ENCODE measurements around the gene FERMT3. TPM values are rescaled to one million over a fixed set of nuclear protein-coding genes. Genes with fewer than 3 reads are reported as not detected.
A peak's percentile ranks its signal among the peaks of the same experiment; 100 is the strongest.

The FERMT3 gene
- total RNA-seq, 6 donors from 2014 or later, result 33.2 to 119 (median 89.3) TPM

DNA sequence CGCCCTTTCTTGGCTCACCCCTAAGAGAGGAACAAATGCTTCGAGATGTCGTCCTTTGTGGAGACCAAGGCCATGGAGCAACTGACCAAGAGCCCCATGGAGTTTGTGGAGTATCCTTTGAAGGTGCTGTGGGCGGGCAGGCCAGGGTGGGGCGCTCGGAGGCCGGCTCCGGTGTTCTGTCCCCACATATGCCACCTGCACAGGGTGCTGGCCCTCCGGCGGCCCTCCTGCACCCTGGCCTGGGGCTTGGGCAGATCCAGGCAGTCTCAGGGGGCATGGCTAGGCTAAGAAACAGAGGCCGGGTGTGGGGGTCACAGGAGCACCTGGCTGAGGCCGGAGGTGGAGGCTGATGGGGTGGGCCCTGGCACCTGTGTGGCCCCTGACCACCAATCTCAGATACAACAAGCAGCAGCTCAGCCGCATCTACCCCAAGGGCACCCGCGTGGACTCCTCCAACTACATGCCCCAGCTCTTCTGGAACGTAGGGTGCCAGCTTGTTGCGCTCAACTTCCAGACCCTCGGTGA lies 55.1 kb downstream of the FERMT3 start:
- ATAC-seq (ENCODE audit: low FRiP score in 2 of 2) (no peak), DNase-seq (peak in 1 of 2 donors; percentile 79)
- 95 to 96% methylated on average over 8 to 13 of the region's 18 CpGs for WGBS, 2 donors
- H3K27me3 ChIP-seq, result no peaks in the 10 kb centered on the region
- TF ChIP-seq POLR2A (IDR thresholded peaks at IDR 0.05), result no peak
- no peak for TF ChIP-seq EP300 (IDR thresholded peaks at IDR 0.05)
- TF ChIP-seq, protein P1, sequence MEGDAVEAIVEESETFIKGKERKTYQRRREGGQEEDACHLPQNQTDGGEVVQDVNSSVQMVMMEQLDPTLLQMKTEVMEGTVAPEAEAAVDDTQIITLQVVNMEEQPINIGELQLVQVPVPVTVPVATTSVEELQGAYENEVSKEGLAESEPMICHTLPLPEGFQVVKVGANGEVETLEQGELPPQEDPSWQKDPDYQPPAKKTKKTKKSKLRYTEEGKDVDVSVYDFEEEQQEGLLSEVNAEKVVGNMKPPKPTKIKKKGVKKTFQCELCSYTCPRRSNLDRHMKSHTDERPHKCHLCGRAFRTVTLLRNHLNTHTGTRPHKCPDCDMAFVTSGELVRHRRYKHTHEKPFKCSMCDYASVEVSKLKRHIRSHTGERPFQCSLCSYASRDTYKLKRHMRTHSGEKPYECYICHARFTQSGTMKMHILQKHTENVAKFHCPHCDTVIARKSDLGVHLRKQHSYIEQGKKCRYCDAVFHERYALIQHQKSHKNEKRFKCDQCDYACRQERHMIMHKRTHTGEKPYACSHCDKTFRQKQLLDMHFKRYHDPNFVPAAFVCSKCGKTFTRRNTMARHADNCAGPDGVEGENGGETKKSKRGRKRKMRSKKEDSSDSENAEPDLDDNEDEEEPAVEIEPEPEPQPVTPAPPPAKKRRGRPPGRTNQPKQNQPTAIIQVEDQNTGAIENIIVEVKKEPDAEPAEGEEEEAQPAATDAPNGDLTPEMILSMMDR (IDR thresholded peaks at IDR 0.05), result no peak
- TF ChIP-seq POLR2AphosphoS5 (IDR thresholded peaks at IDR 0.05), result no peak
- no peaks in the 10 kb centered on the region for H3K4me1 ChIP-seq
- no peak overlapping the region for H3K27ac ChIP-seq
- peaks cover 15 to 97% (median 84%) of the 10 kb centered on the region in 4 donors for H3K36me3 ChIP-seq
- no peaks in the 10 kb centered on the region for H3K9me3 ChIP-seq
- no peak overlapping the region for H3K4me3 ChIP-seq

DNA sequence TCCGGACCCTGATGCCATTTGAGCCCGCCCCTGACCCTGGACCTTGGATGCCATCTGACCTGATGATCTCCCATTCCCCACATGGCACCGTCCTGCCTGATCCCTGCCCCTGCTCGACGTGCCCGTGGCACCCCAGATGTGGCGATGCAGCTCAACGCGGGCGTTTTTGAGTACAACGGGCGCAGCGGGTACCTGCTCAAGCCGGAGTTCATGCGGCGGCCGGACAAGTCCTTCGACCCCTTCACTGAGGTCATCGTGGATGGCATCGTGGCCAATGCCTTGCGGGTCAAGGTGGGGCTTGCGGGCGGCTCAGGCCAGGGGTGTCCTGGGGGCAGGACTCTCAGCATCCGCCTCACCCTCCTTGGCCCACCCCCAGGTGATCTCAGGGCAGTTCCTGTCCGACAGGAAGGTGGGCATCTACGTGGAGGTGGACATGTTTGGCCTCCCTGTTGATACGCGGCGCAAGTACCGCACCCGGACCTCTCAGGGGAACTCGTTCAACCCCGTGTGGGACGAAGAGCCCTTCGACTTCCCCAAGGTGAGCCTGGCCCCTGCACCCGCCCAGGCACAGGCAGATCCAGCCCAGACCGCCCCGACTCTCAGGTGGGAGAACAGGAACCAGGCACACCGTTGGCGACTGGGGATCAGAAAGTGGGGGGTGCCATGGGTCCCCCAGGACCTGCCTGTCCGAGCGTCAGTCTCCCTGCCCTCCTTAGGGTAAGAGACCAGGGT lies 55.9 kb downstream of the FERMT3 start:
- WGBS, 2 donors, result 92 to 94% methylated on average over 32 to 36 of the region's 42 CpGs

DNA sequence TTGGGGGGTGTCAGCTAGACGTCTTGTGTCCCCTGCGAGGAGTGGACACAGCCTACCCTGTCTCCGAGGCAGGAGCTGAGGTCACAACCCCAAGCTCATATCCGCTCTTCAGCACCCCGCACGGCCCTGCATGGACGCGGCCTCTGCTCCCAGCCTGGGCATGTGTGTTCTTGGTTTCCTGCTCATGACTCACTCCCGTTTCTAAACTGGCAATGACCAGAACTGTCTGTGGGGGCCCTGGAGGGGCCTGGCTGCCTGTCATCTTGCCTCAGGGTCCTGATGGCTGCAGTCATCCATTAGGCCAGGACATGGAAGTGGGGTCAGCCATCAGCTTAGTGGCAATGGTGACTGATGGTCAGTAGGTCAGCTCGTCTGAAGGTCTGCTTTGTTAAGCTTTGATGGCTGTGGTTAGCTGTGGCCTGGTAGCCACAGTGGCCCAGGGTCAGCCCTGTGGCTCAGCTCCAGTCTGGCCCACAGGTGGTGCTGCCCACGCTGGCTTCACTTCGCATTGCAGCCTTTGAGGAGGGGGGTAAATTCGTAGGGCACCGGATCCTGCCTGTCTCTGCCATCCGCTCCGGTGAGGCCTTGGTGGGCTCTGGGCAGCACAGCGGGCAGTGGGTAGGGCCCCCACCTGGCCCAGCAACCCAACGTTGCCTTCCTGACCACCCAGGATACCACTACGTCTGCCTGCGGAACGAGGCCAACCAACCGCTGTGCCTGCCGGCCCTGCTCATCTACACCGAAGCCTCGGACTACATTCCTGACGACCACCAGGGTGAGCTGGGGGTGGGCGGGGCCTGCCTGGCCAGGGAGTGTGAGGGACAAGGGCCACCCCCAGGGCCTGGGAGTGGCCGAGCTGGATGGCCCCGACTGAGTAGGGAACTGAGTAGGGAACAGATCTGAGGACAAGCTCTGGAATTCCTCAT lies 56.8 kb downstream of the FERMT3 start:
- Histone ChIP-seq H3K4me3 (no peak overlapping the region), H3K4me1 (peaks cover 10 to 14% (median 13%) of the 10 kb centered on the region in 4 donors), H3K36me3 (peaks cover 14 to 86% (median 76%) of the 10 kb centered on the region in 4 donors), H3K27ac (no peak overlapping the region), H3K9me3 (no peaks in the 10 kb centered on the region), H3K27me3 (no peaks in the 10 kb centered on the region)
- ATAC-seq (ENCODE audit: low FRiP score in 2 of 2), result no peak
- TF ChIP-seq EP300 (IDR thresholded peaks at IDR 0.05), result no peak
- TF ChIP-seq POLR2A (IDR thresholded peaks at IDR 0.05), result no peak
- TF ChIP-seq, protein P1 (IDR thresholded peaks at IDR 0.05), result no peak
- TF ChIP-seq POLR2AphosphoS5 (IDR thresholded peaks at IDR 0.05), result no peak
- 81 to 89% methylated on average over 12 to 22 of the region's 29 CpGs for WGBS, 2 donors
- no peak for DNase-seq

More for the DNA sequence above, 55.9 kb downstream of the FERMT3 start:
- Histone ChIP-seq H3K27ac (no peak overlapping the region), H3K4me3 (no peak overlapping the region), H3K9me3 (no peaks in the 10 kb centered on the region), H3K4me1 (peaks cover 3 to 5% (median 5%) of the 10 kb centered on the region in 4 donors), H3K36me3 (peaks cover 14 to 94% (median 82%) of the 10 kb centered on the region in 4 donors), H3K27me3 (no peaks in the 10 kb centered on the region)
- no peak for ATAC-seq (ENCODE audit: low FRiP score in 2 of 2)
- DNase-seq, result peak in 1 of 2 donors; percentile 78
- no peak for TF ChIP-seq POLR2A (IDR thresholded peaks at IDR 0.05)
- TF ChIP-seq, protein P1 (IDR thresholded peaks at IDR 0.05), result no peak
- TF ChIP-seq EP300 (IDR thresholded peaks at IDR 0.05), result no peak
- no peak for TF ChIP-seq POLR2AphosphoS5 (IDR thresholded peaks at IDR 0.05)

DNA sequence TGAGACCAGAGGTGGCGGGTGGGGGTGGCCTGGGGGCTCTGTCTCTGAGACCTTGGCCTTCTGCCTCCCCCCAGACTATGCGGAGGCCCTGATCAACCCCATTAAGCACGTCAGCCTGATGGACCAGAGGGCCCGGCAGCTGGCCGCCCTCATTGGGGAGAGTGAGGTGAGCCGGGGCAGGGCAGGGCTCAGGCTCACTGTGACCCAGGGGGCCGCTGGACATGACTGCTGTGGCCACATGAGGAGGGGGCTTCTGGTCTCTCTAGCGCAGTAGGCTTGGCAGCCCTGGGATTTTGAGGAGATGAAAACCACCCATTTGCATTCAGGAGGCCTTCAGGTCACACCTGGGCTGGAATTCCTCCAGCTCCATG lies 57.4 kb downstream of the FERMT3 start:
- Histone ChIP-seq H3K4me3 (no peak overlapping the region), H3K27ac (no peak overlapping the region), H3K27me3 (no peaks in the 10 kb centered on the region), H3K36me3 (peaks cover 10 to 79% (median 70%) of the 10 kb centered on the region in 4 donors), H3K4me1 (peaks cover 17 to 20% (median 20%) of the 10 kb centered on the region in 4 donors), H3K9me3 (no peaks in the 10 kb centered on the region)
- WGBS, 2 donors, result 80 to 99% methylated on average over 3 to 8 of the region's 8 CpGs
- TF ChIP-seq POLR2AphosphoS5 (IDR thresholded peaks at IDR 0.05) (no peak), POLR2A (IDR thresholded peaks at IDR 0.05) (no peak), EP300 (IDR thresholded peaks at IDR 0.05) (no peak)
- TF ChIP-seq, protein P1 (IDR thresholded peaks at IDR 0.05), result no peak
- ATAC-seq (ENCODE audit: low FRiP score in 2 of 2), result no peak
- peak in 1 of 2 donors; percentile 7 for DNase-seq
